HFF-Myc (cell line): ENCODE data around the gene MALL.
"Not testable (repeated sequence)": the region's sequence is repeated elsewhere in the genome, so short reads cannot be mapped to it uniquely, and the experiment has no call there.

Experiments used
- DNase-seq: peaks from one replicate; pipeline ENCODE4 v3.0.0-alpha.2; 2011; ENCODE audit warnings: low read depth; ENCODE audit errors: extremely low read depth
- H3K4me3 ChIP-seq: replicated peaks from 2 replicates; pipeline ENCODE4 v1.5.1; 2011; ENCODE audit warnings: low read depth, mild to moderate bottlenecking, control low read depth, low read length
- CTCF ChIP-seq: IDR thresholded peaks from 2 replicates; pipeline ENCODE4 v1.5.1; 2012; ENCODE audit warnings: mild to moderate bottlenecking, low read depth, low read length, control low read depth; ENCODE audit errors: missing control alignments

MALL gene

DNA sequence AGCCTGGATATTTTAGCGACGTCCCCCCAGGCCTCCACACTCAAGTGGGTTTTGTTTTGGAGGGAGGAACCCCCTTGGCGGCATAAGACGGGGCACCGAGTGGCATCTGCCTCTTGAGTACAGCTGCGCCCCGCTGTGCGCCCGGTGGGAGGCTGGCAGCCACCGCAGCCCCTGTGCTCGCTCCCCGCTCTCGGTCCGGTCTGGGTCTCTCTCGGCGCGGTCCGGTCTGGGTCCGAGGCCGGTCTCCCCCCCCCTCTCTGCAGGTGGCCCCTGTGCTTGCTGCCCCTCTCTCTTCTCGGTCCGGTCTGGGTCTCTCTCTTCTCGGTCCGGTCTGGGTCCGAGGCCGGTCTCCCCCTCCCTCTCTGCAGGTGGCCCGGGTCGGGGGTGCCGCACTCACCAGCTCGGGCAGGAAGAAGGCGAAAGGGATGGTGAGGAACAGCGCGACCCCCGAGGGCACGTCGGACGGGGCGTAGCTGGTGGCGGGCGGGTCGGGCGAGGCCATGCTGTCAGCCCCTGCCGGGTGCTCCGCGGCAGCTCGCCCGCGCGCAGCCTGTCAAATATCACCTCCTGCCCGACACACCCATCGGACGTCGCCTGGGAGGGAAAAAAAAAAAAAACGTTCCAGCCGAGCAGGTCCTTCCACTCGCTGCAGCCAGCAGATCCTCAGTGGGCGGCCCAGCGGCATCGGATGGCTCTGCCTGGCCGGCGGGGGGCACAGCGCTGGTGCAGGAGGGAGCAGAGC lies at the start of gene MALL:
Gene MALL, minus strand, starts transcription at position 532 of the 742 bp plus-strand sequence. Its CDS starts 30 bp downstream, at position 502.
- no peak for TF ChIP-seq CTCF
- H3K4me3 ChIP-seq, result peak within 1 kb of the TSS; percentile 44
- DNase-seq, result no peak

GRCh38 chr2:110157153-110157793 lies 41.7 kb upstream of the MALL start:
- peak; percentile 59 for DNase-seq
- H3K4me3 ChIP-seq, result no peak overlapping the region
- TF ChIP-seq CTCF, result peak; percentile 72

DNA sequence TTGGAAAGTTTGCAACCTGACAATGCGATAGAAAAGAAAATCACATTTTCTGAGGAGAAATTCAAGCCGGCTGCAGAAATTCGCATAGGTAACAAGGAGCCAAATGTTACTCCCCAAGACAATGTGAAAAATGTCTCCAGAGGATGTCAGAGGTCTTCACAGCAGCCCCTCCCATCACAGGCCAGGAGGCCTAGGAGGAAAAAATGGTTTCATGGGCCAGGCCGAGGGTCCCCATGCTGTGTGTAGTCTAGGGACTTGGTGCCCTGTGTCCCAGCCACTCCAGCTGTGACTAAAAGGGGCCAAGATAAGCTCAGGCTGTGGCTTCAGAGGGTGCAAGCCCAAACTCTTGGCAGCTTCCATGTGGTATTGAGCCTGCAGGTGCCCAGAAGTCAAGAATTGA lies 39.2 kb upstream of the MALL start:
- not testable (repeated sequence) for DNase-seq

DNA sequence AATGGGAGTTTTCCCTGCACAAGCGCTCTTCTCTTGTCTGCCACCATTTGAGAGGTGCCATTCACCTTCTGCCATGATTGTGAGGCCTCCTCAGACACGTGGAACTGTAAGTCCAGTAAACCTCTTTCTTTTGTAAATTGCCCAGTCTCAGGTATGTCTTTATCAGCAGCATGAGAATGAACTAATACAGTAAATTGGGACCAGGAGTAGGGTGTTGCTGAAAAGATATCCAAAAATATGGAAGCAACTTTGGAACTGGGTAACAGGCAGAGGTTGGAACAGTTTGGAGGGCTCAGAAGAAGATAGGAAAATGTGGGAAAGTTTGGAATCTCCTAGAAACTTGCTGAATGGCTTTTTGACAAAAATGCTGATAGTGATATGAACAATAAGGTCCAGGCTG lies 38.6 kb upstream of the MALL start:
- not testable (repeated sequence) for H3K4me3 ChIP-seq, DNase-seq

More for the DNA sequence above, 39.2 kb upstream of the MALL start:
- H3K4me3 ChIP-seq, result not testable (repeated sequence)

- H3K4me3 ChIP-seq, result no peak overlapping the region
- no peak for DNase-seq
- no peak for TF ChIP-seq CTCF
These were observed 37.8 kb upstream of the MALL start for GRCh38 chr2:110153416-110153815.

DNA sequence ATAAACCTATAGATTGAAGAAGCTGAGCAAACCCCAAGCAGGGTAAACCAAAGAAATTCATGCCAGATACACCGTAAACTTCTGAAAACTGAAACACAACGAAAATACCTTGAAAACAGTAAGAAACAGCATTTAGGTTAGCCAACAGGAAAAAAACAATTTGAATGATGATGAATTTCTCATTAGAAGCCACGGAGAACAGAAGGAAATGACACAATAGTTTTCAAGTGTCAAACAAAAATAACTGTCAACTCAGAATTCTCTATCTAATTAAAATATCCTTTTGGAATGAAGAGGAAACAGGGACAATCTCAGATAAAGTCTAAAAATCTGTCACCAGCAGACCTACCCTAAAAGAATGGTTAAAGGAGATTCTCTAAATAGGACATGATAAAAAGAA lies 37.3 kb upstream of the MALL start:
- no peak for DNase-seq
- TF ChIP-seq CTCF, result no peak
- no peak overlapping the region for H3K4me3 ChIP-seq

- DNase-seq, result no peak
- H3K4me3 ChIP-seq, result no peak overlapping the region
- no peak for TF ChIP-seq CTCF
These were observed 34.0 kb upstream of the MALL start for GRCh38 chr2:110149330-110150220.
